AG10803 (cell line): ENCODE data around the gene NWD2.
"Not testable (repeated sequence)": the region's sequence is repeated elsewhere in the genome, so short reads cannot be mapped to it uniquely, and the experiment has no call there.

Experiments used
- DNase-seq: peaks from one replicate; pipeline ENCODE4 v3.0.0; 2010; ENCODE audit warnings: low read depth
- H3K4me3 ChIP-seq: 2 replicates; pipeline ENCODE4 v1.5.1; 2011; ENCODE audit warnings: mild to moderate bottlenecking, low read length, control low read depth
- TF ChIP-seq, protein P1 (sequence below): conservative IDR thresholded peaks from 2 replicates; pipeline ENCODE4 v1.5.1; 2011; ENCODE audit warnings: mild to moderate bottlenecking, low read length, control low read depth, inconsistent platforms

NWD2 gene

GRCh38 chr4:37489697-37490096 is 245.2 kb downstream of the NWD2 start:
- H3K4me3 ChIP-seq = no peak overlapping the region
- no peak for DNase-seq
- TF ChIP-seq, protein P1, sequence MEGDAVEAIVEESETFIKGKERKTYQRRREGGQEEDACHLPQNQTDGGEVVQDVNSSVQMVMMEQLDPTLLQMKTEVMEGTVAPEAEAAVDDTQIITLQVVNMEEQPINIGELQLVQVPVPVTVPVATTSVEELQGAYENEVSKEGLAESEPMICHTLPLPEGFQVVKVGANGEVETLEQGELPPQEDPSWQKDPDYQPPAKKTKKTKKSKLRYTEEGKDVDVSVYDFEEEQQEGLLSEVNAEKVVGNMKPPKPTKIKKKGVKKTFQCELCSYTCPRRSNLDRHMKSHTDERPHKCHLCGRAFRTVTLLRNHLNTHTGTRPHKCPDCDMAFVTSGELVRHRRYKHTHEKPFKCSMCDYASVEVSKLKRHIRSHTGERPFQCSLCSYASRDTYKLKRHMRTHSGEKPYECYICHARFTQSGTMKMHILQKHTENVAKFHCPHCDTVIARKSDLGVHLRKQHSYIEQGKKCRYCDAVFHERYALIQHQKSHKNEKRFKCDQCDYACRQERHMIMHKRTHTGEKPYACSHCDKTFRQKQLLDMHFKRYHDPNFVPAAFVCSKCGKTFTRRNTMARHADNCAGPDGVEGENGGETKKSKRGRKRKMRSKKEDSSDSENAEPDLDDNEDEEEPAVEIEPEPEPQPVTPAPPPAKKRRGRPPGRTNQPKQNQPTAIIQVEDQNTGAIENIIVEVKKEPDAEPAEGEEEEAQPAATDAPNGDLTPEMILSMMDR = no peak

DNA sequence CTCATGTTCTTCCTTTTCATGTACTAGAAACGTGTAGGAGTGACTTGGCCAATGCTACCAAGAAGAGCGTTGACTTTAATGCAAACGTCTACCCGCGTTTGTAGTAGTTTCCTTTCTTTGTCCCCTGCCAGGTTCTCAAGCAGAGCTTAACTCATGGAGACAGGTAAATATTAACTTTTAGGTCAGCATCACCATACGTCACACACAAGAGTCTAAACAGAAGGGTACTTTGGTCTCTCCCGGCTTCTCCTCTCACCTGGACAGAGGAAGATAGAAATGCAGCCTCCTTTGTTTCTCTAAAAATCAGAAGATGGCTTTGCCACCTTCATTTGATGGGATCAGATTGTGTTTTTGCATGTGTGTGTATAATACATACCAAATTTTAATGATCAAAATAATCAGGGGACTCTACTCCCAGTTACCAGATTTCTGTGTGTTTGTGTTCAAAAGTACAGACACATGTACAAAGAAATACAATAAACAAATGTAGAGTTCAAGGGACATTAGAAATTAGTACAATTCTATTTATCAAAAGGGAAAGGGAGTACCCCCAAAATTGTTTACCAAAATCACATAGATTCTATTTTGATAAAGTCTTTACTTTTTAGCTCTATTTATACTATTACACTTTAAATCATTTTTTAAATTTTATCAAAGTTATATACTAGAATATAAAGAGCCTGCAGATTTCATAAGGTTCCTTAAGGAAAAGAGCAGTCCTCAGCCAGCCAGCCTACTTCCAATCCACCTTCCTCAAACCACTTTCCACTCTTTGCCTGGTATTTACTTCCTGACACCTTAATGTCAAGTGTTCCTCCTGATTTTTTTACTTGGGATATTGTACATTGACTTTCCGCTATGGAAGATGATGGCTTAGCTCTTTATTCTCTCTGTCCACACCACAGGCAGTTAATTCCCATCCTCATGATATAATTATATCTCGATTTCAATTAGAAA is 246.1 kb downstream of the NWD2 start:
- no peak for DNase-seq
- TF ChIP-seq, protein P1 = no peak

GRCh38 chr4:37495353-37495752 is 250.8 kb downstream of the NWD2 start:
- not testable (repeated sequence) for H3K4me3 ChIP-seq, DNase-seq

More for the DNA sequence above, 246.1 kb downstream of the NWD2 start:
- no peak overlapping the region for H3K4me3 ChIP-seq
